HepG2 (cell line): ENCODE measurements around the gene PPP1R12C. TPM values are rescaled to one million over a fixed set of nuclear protein-coding genes. Genes with fewer than 3 reads are reported as not detected.
A peak's percentile ranks its signal among the peaks of the same experiment; 100 is the strongest.

ENCODE experiments used
- ARNT2 ChIP-seq: sonication (generic); formaldehyde crosslinking; IDR thresholded peaks from 2 replicates; pipeline ENCODE4 v1.8.0; 2022; ENCODE audit warnings: mild to moderate bottlenecking, low read depth, missing genetic modification reagents, moderate library complexity
- BRD4 ChIP-seq: sonication (generic); formaldehyde crosslinking; IDR thresholded peaks from 2 replicates; pipeline ENCODE4 v1.4.0; 2020; ENCODE audit warnings: missing genetic modification reagents
- DNMT3B ChIP-seq: conservative IDR thresholded peaks from 2 replicates; pipeline ENCODE4 v1.6.1; 2016; ENCODE audit warnings: missing biosample characterization, control low read depth
- HCFC1 ChIP-seq: fragments of 150-350 bp; IDR thresholded peaks from 2 replicates; pipeline ENCODE4 v1.6.1; 2014; ENCODE audit warnings: low read depth, low read length
- MTF2 ChIP-seq: sonication (generic); formaldehyde crosslinking; IDR thresholded peaks from 2 replicates; pipeline ENCODE4 v1.5.0; 2020; ENCODE audit warnings: missing genetic modification reagents, borderline replicate concordance
- NCOA5 ChIP-seq: sonication (generic); formaldehyde crosslinking; IDR thresholded peaks from 2 replicates; pipeline ENCODE4 v1.4.0; 2020; ENCODE audit warnings: missing genetic modification reagents
- SP140L ChIP-seq: sonication (generic); formaldehyde crosslinking; IDR thresholded peaks from 2 replicates; pipeline ENCODE4 v1.4.0; 2020; ENCODE audit warnings: missing genetic modification reagents, borderline replicate concordance
- ZBTB20 ChIP-seq: sonication (generic); formaldehyde crosslinking; IDR thresholded peaks from 2 replicates; pipeline ENCODE4 v1.8.1; 2023; ENCODE audit warnings: missing genetic modification reagents, low read depth, mild to moderate bottlenecking, borderline replicate concordance
- ZFP41 ChIP-seq: sonication (generic); formaldehyde crosslinking; IDR thresholded peaks from 2 replicates; pipeline ENCODE4 v1.4.0; 2020; ENCODE audit warnings: mild to moderate bottlenecking, missing genetic modification reagents, borderline replicate concordance
- ZIK1 ChIP-seq: sonication (generic); formaldehyde crosslinking; IDR thresholded peaks from 2 replicates; pipeline ENCODE4 v1.5.0; 2020; ENCODE audit warnings: mild to moderate bottlenecking, low read depth, missing genetic modification reagents, borderline replicate concordance
- ZKSCAN8 ChIP-seq: IDR thresholded peaks from 2 replicates; pipeline ENCODE4 v1.6.1; 2016; ENCODE audit warnings: borderline replicate concordance, missing genetic modification reagents, missing compliant biosample characterization
- ZNF3 ChIP-seq: IDR thresholded peaks from 2 replicates; pipeline ENCODE4 v1.7.0; 2017; ENCODE audit warnings: inconsistent platforms
- ZNF33B ChIP-seq: sonication (generic); formaldehyde crosslinking; IDR thresholded peaks from 2 replicates; pipeline ENCODE4 v1.5.1; 2020; ENCODE audit warnings: mild to moderate bottlenecking, missing genetic modification reagents
- ZNF446 ChIP-seq: sonication (generic); formaldehyde crosslinking; IDR thresholded peaks from 2 replicates; pipeline ENCODE4 v1.5.0; 2020; ENCODE audit warnings: mild to moderate bottlenecking, missing genetic modification reagents
- ZNF549 ChIP-seq: sonication (generic); formaldehyde crosslinking; IDR thresholded peaks from 2 replicates; pipeline ENCODE4 v1.5.0; 2020; ENCODE audit warnings: missing genetic modification reagents
- ZNF619 ChIP-seq: sonication (generic); formaldehyde crosslinking; IDR thresholded peaks from 2 replicates; pipeline ENCODE4 v1.4.0; 2020; ENCODE audit warnings: mild to moderate bottlenecking, missing genetic modification reagents
- ZNF75D ChIP-seq: sonication (generic); formaldehyde crosslinking; IDR thresholded peaks from 2 replicates; pipeline ENCODE4 v1.8.1; 2023; ENCODE audit warnings: missing genetic modification reagents, mild to moderate bottlenecking, borderline replicate concordance
- polyA plus RNA-seq, 8 experiments: library from polyadenylated mRNA; depleted of rRNA in 3 of 8; stranded (reverse) in 7 of 8; unstranded in 1 of 8; fragments of >200 nt; fragmentation: Illumina TruSeq in 4 of 8; extraction: Trizol in 4 of 8; gene quantifications; 2 replicates each; pipeline versions ENCODE4 v1.2.1 to v1.2.3, GENCODE V29; 2011 to 2016; ENCODE audit warnings: low read depth in 4 of 8, missing spikeins in 1 of 8, mixed read lengths in 1 of 8; ENCODE audit not compliant: insufficient read depth in 1 of 8
- total RNA-seq, 5 experiments: library from RNA; depleted of rRNA; stranded (reverse); fragments of >200 nt; fragmentation: Illumina TruSeq; extraction: Trizol; gene quantifications; 2 replicates each; pipeline ENCODE4 v1.2.3, GENCODE V29; 2016; ENCODE audit warnings: low read depth in 1 of 5
- TF ChIP-seq, protein P1 (sequence below): sonication (generic); formaldehyde crosslinking; IDR thresholded peaks from 2 replicates; pipeline ENCODE4 v1.8.0; 2022; ENCODE audit warnings: mild to moderate bottlenecking, missing genetic modification reagents, moderate library complexity
- TF ChIP-seq, protein P2 (sequence below): sonication (generic); formaldehyde crosslinking; IDR thresholded peaks from 2 replicates; pipeline ENCODE4 v1.5.0; 2020; ENCODE audit warnings: mild to moderate bottlenecking, missing genetic modification reagents, borderline replicate concordance
- TF ChIP-seq, protein P3 (sequence below): sonication (generic); formaldehyde crosslinking; IDR thresholded peaks from 2 replicates; pipeline ENCODE4 v1.8.0; 2022; ENCODE audit warnings: missing genetic modification reagents, low read depth, mild to moderate bottlenecking, borderline replicate concordance
- TF ChIP-seq, protein P4 (sequence below): sonication (generic); formaldehyde crosslinking; IDR thresholded peaks from 2 replicates; pipeline ENCODE4 v1.4.0; 2020; ENCODE audit warnings: missing genetic modification reagents

Gene PPP1R12C
- total and polyA plus RNA-seq, 2 of the 13 experiments (the other 11 are each of a cell fraction or from before 2014, with no cell fraction given): 29.7 to 30.3 TPM

DNA sequence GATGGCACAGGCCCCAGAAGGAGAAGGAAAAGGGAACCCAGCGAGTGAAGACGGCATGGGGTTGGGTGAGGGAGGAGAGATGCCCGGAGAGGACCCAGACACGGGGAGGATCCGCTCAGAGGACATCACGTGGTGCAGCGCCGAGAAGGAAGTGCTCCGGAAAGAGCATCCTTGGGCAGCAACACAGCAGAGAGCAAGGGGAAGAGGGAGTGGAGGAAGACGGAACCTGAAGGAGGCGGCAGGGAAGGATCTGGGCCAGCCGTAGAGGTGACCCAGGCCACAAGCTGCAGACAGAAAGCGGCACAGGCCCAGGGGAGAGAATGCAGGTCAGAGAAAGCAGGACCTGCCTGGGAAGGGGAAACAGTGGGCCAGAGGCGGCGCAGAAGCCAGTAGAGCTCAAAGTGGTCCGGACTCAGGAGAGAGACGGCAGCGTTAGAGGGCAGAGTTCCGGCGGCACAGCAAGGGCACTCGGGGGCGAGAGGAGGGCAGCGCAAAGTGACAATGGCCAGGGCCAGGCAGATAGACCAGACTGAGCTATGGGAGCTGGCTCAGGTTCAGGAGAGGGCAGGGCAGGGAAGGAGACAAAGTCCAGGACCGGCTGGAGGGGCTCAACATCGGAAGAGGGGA is 1.1 kb downstream of the PPP1R12C start (continued):
- no peak for TF ChIP-seq MTF2 (CRISPR knock-in tag)
- no peak for TF ChIP-seq ZIK1 (CRISPR knock-in tag)
- no peak for TF ChIP-seq ZNF549
- TF ChIP-seq ZNF75D (CRISPR knock-in tag): no peak
- TF ChIP-seq ZFP41 (CRISPR knock-in tag): no peak
- no peak for TF ChIP-seq NCOA5 (CRISPR knock-in tag)
- no peak for TF ChIP-seq HCFC1
- TF ChIP-seq BRD4 (CRISPR knock-in tag): no peak
- TF ChIP-seq ZBTB20 (CRISPR knock-in tag): 0 out of 2 replicates have a peak, but pooled peaks have one; percentile 42
- TF ChIP-seq, protein P1, sequence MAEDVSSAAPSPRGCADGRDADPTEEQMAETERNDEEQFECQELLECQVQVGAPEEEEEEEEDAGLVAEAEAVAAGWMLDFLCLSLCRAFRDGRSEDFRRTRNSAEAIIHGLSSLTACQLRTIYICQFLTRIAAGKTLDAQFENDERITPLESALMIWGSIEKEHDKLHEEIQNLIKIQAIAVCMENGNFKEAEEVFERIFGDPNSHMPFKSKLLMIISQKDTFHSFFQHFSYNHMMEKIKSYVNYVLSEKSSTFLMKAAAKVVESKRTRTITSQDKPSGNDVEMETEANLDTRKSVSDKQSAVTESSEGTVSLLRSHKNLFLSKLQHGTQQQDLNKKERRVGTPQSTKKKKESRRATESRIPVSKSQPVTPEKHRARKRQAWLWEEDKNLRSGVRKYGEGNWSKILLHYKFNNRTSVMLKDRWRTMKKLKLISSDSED (CRISPR knock-in tag): no peak
- TF ChIP-seq, protein P2, sequence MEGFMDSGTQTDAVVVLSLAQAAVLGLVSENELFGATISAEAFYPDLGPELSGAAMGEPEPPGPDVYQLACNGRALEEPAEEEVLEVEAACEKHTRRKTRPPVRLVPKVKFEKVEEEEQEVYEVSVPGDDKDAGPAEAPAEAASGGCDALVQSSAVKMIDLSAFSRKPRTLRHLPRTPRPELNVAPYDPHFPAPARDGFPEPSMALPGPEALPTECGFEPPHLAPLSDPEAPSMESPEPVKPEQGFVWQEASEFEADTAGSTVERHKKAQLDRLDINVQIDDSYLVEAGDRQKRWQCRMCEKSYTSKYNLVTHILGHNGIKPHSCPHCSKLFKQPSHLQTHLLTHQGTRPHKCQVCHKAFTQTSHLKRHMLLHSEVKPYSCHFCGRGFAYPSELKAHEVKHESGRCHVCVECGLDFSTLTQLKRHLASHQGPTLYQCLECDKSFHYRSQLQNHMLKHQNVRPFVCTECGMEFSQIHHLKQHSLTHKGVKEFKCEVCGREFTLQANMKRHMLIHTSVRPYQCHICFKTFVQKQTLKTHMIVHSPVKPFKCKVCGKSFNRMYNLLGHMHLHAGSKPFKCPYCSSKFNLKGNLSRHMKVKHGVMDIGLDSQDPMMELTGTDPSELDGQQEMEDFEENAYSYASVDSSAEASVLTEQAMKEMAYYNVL (CRISPR knock-in tag): no peak
- no peak for TF ChIP-seq DNMT3B (CRISPR knock-in tag)
- no peak for TF ChIP-seq ZNF33B (CRISPR knock-in tag)
- no peak for TF ChIP-seq ZNF446 (CRISPR knock-in tag)
- TF ChIP-seq, protein P3, sequence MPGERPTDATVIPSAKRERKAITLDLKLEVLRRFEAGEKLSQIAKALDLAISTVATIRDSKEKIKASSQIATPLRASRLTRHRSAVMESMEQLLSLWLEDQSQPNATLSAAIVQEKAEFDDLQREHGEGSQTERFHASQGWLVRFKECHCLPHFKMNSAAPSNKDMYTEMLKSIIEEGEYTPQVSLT (CRISPR knock-in tag): no peak
- TF ChIP-seq SP140L (CRISPR knock-in tag): no peak
- TF ChIP-seq ZNF619 (CRISPR knock-in tag): no peak
- TF ChIP-seq, protein P4, sequence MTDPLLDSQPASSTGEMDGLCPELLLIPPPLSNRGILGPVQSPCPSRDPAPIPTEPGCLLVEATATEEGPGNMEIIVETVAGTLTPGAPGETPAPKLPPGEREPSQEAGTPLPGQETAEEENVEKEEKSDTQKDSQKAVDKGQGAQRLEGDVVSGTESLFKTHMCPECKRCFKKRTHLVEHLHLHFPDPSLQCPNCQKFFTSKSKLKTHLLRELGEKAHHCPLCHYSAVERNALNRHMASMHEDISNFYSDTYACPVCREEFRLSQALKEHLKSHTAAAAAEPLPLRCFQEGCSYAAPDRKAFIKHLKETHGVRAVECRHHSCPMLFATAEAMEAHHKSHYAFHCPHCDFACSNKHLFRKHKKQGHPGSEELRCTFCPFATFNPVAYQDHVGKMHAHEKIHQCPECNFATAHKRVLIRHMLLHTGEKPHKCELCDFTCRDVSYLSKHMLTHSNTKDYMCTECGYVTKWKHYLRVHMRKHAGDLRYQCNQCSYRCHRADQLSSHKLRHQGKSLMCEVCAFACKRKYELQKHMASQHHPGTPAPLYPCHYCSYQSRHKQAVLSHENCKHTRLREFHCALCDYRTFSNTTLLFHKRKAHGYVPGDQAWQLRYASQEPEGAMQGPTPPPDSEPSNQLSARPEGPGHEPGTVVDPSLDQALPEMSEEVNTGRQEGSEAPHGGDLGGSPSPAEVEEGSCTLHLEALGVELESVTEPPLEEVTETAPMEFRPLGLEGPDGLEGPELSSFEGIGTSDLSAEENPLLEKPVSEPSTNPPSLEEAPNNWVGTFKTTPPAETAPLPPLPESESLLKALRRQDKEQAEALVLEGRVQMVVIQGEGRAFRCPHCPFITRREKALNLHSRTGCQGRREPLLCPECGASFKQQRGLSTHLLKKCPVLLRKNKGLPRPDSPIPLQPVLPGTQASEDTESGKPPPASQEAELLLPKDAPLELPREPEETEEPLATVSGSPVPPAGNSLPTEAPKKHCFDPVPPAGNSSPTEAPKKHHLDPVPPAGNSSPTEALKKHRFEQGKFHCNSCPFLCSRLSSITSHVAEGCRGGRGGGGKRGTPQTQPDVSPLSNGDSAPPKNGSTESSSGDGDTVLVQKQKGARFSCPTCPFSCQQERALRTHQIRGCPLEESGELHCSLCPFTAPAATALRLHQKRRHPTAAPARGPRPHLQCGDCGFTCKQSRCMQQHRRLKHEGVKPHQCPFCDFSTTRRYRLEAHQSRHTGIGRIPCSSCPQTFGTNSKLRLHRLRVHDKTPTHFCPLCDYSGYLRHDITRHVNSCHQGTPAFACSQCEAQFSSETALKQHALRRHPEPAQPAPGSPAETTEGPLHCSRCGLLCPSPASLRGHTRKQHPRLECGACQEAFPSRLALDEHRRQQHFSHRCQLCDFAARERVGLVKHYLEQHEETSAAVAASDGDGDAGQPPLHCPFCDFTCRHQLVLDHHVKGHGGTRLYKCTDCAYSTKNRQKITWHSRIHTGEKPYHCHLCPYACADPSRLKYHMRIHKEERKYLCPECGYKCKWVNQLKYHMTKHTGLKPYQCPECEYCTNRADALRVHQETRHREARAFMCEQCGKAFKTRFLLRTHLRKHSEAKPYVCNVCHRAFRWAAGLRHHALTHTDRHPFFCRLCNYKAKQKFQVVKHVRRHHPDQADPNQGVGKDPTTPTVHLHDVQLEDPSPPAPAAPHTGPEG (CRISPR knock-in tag): no peak
- TF ChIP-seq ZKSCAN8 (CRISPR knock-in tag): no peak
- TF ChIP-seq ARNT2 (CRISPR knock-in tag): no peak
- no peak for TF ChIP-seq ZNF3 (CRISPR knock-in tag)
